Measurements from ENCODE around the gene RAD52.

DNA sequence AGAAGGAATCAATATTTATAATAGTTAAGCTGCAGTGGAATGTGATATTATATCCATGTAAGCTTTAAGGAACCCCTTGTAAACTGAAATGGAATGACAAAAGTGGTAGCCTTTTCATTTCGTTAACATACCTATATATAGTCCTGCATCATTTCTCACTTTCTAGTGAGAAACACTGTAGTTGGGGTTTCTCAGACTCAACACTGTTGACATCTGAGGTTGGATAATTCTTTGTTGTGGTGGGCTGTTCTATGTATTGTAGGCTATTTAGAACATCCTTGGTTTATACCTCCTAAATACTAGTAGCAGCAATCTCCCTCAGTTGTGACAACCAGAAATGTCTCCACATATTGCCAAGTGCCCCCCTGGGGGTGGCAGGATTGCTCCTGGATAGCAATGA, 79.1 kb downstream of the RAD52 start:
- TF ChIP-seq, protein P1, sequence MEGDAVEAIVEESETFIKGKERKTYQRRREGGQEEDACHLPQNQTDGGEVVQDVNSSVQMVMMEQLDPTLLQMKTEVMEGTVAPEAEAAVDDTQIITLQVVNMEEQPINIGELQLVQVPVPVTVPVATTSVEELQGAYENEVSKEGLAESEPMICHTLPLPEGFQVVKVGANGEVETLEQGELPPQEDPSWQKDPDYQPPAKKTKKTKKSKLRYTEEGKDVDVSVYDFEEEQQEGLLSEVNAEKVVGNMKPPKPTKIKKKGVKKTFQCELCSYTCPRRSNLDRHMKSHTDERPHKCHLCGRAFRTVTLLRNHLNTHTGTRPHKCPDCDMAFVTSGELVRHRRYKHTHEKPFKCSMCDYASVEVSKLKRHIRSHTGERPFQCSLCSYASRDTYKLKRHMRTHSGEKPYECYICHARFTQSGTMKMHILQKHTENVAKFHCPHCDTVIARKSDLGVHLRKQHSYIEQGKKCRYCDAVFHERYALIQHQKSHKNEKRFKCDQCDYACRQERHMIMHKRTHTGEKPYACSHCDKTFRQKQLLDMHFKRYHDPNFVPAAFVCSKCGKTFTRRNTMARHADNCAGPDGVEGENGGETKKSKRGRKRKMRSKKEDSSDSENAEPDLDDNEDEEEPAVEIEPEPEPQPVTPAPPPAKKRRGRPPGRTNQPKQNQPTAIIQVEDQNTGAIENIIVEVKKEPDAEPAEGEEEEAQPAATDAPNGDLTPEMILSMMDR (IDR thresholded peaks at IDR 0.05; ENCODE audit: low read length), result no peak
- TF ChIP-seq EZH2 (optimal IDR thresholded peaks at IDR 0.05; ENCODE audit: low read depth, low read length), result no peak
